Subcutaneous abdominal adipose tissue (tissue), 5 donors: ENCODE data around the gene GSE1.

Source experiments
- H3K27ac ChIP-seq: one replicate; pipeline ENCODE4 v1.7.0; 2013; ENCODE audit warnings: low read depth, mild to moderate bottlenecking, inconsistent platforms, low read length, moderate library complexity
- H3K27me3 ChIP-seq, 5 donors: one replicate each; pipeline ENCODE4 v1.7.0; 2013; ENCODE audit warnings: low read length in 5 of 5, inconsistent platforms in 1 of 5; ENCODE audit not compliant: control insufficient read depth in 5 of 5, insufficient read depth in 4 of 5
- H3K36me3 ChIP-seq, 5 donors: one replicate each; pipeline ENCODE4 v1.7.0; 2013; ENCODE audit warnings: low read length in 5 of 5; ENCODE audit not compliant: control insufficient read depth in 5 of 5, insufficient read depth in 5 of 5
- H3K4me1 ChIP-seq, 5 donors: one replicate each; pipeline ENCODE4 v1.7.0; 2013; ENCODE audit warnings: low read length in 5 of 5, mild to moderate bottlenecking in 3 of 5, moderate library complexity in 1 of 5; ENCODE audit not compliant: control insufficient read depth in 5 of 5, insufficient read depth in 5 of 5
- H3K4me3 ChIP-seq, 5 donors: one replicate each; pipeline ENCODE4 v1.7.0; 2013; ENCODE audit warnings: low read length in 5 of 5, low read depth in 1 of 5
- H3K9ac ChIP-seq, 5 donors: one replicate each; pipeline ENCODE4 v1.7.0; 2013; ENCODE audit warnings: low read length in 5 of 5, mild to moderate bottlenecking in 4 of 5, moderate library complexity in 3 of 5
- H3K9me3 ChIP-seq, 5 donors: one replicate each; pipeline ENCODE4 v1.7.0; 2013; ENCODE audit warnings: low read length in 5 of 5; ENCODE audit not compliant: control insufficient read depth in 5 of 5
- donor health status: healthy.
- donor health status: healthy.
- donor health status: healthy.
- donor health status: healthy.
- donor health status: healthy.

The GSE1 gene

DNA sequence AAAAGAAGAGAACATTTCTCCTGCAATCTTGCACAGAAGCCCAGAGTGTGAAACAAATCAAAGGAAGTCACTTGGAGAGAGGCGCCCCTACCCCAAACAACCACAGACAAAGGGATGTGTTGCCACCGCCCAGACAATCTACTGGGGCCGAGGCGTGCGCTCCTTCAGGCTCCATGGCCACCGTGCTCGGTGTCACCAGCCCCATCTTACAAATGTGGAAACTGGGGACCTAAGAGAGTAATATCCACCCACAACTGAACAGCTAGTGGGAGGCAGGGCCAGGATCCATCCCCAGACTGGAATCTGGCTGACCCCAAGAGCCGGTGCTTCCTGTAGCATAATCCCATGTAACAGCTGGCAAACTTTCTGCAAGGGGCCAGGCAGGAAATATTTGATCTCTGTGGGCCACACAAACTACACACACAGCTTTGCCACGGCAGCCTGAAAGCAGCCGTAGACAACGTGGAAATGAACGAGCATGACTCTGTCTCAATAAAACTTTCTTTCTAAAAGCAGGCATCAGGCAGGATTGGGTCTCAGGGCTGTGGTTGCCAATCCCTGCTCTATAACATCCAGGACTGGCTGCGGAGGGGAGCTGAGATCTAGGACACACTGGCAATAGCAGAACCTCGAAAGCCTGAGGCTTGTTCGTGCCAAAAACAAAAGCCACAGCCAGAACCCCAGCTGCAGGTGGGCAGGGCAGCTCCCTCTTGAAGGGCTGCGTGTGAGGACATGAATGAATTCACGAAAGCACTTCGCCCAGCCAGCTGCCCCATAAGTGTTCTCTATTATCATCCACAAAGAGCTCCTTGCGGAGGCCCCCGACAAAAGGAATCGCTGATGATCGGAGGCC is 102.3 kb downstream of the GSE1 start:
- Histone ChIP-seq H3K4me3 (no peak overlapping the region), H3K4me1 (peaks cover 0 to 29% (median 23%) of the 10 kb centered on the region in 5 donors), H3K9ac (peak overlapping the region in 1 of 5 donors; percentile 30)

DNA sequence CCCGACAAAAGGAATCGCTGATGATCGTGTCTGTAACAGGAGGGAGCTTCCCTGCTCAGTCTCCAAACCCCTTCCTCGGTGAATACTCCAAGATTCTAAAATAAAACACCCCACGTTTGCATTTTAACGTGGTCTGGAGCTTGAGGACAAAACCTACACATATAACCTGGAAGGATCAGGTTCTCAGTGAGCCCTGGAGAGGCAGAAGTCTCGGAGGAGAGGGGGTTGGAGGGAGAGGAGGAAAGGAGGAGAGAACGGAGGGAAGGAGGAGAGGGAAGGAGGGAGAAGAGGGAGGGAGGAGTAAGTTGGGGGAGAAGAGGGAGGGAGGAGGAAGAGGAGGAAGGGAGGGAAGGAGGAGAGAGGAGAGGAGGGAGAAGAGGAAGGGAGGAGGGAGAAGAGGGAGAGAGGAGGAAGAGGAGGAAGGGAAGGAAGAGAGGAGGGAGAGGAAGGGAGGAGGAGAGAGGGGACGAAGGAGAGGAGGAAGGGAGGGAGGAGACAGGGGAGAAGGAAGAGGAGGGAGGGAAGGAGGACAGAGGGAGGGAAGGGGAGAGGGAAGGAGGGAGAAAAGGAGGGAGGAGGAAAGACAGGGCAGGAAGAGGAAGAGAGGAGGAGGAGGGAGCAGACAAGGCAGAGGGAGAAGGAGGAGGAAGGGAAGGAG is 103.0 kb downstream of the GSE1 start:
- Histone ChIP-seq H3K9ac (peak overlapping the region in 2 of 5 donors; percentile 19 to 30), H3K27me3 (peaks cover 0 to 10% (median 3%) of the 10 kb centered on the region in 5 donors), H3K36me3 (peaks cover 0 to 4% (median 0%) of the 10 kb centered on the region in 5 donors), H3K9me3 (peaks cover 2 to 12% (median 10%) of the 10 kb centered on the region in 5 donors), H3K27ac (no peak overlapping the region), H3K4me1 (peaks cover 0 to 29% (median 23%) of the 10 kb centered on the region in 5 donors), H3K4me3 (no peak overlapping the region)

More for the DNA sequence above, 102.3 kb downstream of the GSE1 start:
- peaks cover 2 to 12% (median 10%) of the 10 kb centered on the region in 5 donors for H3K9me3 ChIP-seq
- no peak overlapping the region for H3K27ac ChIP-seq
- H3K27me3 ChIP-seq, result peaks cover 0 to 10% (median 3%) of the 10 kb centered on the region in 5 donors
- H3K36me3 ChIP-seq, result peaks cover 0 to 4% (median 0%) of the 10 kb centered on the region in 5 donors

DNA sequence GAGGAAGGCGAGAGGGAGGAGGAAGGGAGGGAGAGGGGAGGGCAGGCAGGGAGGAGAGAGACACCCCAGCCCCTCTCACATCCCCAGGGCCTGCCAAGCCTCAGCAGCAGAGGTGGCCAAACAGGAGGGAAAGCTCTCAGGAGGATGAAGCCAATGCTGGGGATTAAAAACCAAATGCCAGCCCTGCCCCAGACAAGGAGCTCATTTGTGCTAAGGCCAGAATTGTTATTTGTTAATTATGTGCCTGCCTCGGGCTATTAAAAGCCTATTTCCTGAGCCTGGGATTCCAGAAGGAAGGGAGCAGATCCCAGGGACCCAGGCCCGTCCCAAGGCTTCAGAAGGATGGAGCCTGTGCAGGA is 103.5 kb downstream of the GSE1 start:
- peaks cover 0 to 10% (median 3%) of the 10 kb centered on the region in 5 donors for H3K27me3 ChIP-seq
- H3K4me3 ChIP-seq, result no peak overlapping the region
- H3K4me1 ChIP-seq, result peaks cover 0 to 29% (median 23%) of the 10 kb centered on the region in 5 donors
- H3K36me3 ChIP-seq, result peaks cover 0 to 3% (median 0%) of the 10 kb centered on the region in 5 donors
- no peak overlapping the region for H3K27ac ChIP-seq
- no peak overlapping the region for H3K9ac ChIP-seq
- H3K9me3 ChIP-seq, result peaks cover 2 to 12% (median 9%) of the 10 kb centered on the region in 5 donors

DNA sequence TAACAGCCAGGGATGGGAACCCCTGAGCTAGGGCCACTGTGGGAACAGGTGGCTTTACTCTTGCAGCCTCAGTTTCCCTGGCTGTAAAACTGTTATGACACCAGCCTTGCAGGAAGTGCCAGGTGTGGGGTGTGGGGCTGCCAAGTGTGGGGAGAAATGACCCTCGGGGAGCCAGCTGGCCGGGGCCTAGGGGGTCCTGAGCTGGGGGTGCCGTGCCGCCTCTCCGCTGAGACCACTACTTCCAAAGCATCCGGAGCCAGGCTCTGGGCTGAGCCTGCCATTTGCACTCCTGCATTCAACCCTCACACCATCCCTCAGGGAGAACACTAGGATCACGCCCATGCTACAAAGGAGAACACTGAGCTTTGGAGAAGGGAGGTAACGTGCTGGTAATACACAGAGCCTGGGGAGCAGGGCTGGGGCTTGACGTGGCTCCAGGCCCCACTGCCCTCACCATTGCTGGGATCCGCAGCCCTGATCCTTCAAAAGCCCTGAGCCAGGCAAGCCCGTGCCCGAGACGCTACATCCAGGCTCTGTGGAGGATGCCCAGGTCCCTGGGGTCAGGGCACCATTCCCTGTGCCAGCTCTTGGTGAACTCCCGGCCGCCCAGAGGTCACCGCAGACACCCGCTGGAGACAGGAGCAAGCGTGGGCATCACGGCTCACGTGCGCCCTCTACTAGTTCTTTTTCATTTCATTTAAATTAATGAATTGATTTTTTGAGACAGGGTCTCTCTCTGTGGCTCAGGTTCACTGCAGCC is 104.5 kb downstream of the GSE1 start:
- peaks cover 0 to 29% (median 23%) of the 10 kb centered on the region in 5 donors for H3K4me1 ChIP-seq
- H3K27me3 ChIP-seq, result peaks cover 0 to 10% (median 3%) of the 10 kb centered on the region in 5 donors
- no peaks in the 10 kb centered on the region for H3K36me3 ChIP-seq
- H3K9ac ChIP-seq, result no peak overlapping the region
- H3K27ac ChIP-seq, result no peak overlapping the region
- no peak overlapping the region for H3K4me3 ChIP-seq
- peaks cover 0 to 3% (median under 1%) of the 10 kb centered on the region in 5 donors for H3K9me3 ChIP-seq

DNA sequence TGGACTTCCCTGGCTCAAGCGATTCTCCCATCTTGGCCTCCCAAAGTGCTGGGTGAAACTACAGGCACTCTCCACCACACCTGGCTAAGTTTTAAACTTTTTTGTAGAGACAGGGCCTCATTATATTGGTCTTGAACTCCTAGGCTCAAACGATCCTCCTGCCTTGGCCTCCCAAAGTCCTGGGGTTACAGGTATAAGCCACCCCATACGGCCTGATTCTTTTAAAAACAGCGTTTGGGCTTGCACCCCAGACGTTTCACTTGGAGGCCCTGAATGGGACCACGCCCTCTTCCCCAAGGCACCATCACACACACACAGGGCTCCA is 105.0 kb downstream of the GSE1 start:
- H3K27me3 ChIP-seq, result peaks cover 0 to 10% (median 3%) of the 10 kb centered on the region in 5 donors
- no peak overlapping the region for H3K4me3 ChIP-seq
- peaks cover 0 to 29% (median 23%) of the 10 kb centered on the region in 5 donors for H3K4me1 ChIP-seq
- H3K9ac ChIP-seq, result no peak overlapping the region
- H3K27ac ChIP-seq, result no peak overlapping the region
- H3K36me3 ChIP-seq, result no peaks in the 10 kb centered on the region
- no peaks in the 10 kb centered on the region for H3K9me3 ChIP-seq

DNA sequence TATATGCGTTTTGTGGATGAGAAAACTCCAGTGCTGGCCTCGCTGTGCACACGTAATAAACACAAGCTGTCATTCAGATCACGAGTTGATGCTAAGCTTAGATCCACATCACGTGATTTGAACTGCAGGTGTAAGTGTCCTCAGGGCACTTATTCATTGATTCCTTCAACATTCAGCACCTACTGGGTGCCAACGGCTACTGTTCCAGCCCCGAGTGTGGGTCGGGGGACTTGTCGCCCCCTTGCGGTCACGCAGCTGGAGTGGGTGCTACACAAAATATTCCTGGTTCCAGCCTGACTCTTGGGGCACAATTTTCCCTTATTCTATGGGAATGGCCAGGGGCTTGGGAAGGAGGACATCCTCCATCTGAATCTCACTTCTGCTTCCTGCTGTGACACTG is 105.6 kb downstream of the GSE1 start:
- Histone ChIP-seq H3K9ac (no peak overlapping the region), H3K27ac (no peak overlapping the region), H3K4me3 (no peak overlapping the region)

DNA sequence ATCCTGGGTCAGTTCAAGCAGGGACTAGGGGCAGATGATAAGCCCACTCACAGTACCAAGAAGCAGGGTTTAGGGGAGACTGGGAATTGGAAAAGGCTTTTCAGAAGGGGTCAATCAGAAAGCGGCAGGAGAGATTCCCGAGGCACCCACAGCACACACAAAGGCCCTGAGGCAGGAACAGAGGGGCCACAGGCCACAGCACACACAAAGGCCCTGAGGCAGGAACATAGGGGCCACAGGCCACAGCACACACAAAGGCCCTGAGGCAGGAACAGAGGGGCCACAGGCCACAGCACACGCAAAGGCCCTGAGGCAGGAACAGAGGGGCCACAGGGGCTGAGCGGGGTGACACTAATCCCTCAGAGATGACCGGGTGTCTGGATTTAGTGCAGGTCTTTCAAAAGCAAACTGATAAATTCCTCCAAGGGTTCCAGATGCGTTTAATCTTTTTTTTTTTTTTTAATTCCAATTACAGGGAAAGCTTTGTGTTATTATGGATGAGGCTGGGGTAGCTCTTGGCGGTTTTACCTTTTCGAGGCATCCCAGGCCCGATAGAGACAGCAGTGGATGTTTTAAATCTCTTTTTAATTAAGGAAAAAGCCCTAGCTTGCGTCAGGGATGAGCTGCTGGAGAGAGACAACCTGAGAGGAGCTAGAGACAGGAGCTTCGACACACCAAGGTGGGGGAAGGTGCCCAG is 106.6 kb downstream of the GSE1 start:
- no peak overlapping the region for H3K27ac ChIP-seq

More for the DNA sequence above, 105.6 kb downstream of the GSE1 start:
- Histone ChIP-seq H3K9me3 (no peaks in the 10 kb centered on the region), H3K4me1 (peaks cover 0 to 29% (median 23%) of the 10 kb centered on the region in 5 donors), H3K27me3 (peaks cover 0 to 10% (median 3%) of the 10 kb centered on the region in 5 donors), H3K36me3 (no peaks in the 10 kb centered on the region)

DNA sequence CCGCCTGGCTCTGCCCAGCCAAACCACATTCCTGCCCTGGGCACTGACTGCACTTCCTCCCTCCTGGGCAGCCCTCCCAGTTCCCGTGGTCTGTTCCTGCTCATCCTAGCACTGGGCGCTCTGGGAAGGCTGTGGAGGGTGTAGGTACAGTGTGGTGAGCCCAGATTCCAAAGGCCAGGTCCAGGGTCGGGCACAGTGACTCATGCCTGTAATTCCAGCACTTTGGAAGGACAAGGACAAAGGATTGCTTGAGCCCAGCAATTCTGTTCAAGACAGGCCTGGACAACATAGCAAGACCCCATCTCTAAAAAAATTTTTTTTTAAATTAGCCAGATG is 107.1 kb downstream of the GSE1 start:
- peaks cover 0 to 26% (median 21%) of the 10 kb centered on the region in 5 donors for H3K4me1 ChIP-seq
- H3K36me3 ChIP-seq, result no peaks in the 10 kb centered on the region
- no peak overlapping the region for H3K4me3 ChIP-seq
- no peaks in the 10 kb centered on the region for H3K9me3 ChIP-seq
- peaks cover 0 to 10% (median 3%) of the 10 kb centered on the region in 5 donors for H3K27me3 ChIP-seq
- H3K9ac ChIP-seq, result no peak overlapping the region
- no peak overlapping the region for H3K27ac ChIP-seq

More for the DNA sequence above, 106.6 kb downstream of the GSE1 start:
- no peak overlapping the region for H3K9ac ChIP-seq
- H3K4me3 ChIP-seq, result no peak overlapping the region
- H3K27me3 ChIP-seq, result peaks cover 0 to 10% (median 3%) of the 10 kb centered on the region in 5 donors
- H3K9me3 ChIP-seq, result no peaks in the 10 kb centered on the region
- H3K36me3 ChIP-seq, result no peaks in the 10 kb centered on the region
- H3K4me1 ChIP-seq, result peaks cover 0 to 29% (median 23%) of the 10 kb centered on the region in 5 donors

DNA sequence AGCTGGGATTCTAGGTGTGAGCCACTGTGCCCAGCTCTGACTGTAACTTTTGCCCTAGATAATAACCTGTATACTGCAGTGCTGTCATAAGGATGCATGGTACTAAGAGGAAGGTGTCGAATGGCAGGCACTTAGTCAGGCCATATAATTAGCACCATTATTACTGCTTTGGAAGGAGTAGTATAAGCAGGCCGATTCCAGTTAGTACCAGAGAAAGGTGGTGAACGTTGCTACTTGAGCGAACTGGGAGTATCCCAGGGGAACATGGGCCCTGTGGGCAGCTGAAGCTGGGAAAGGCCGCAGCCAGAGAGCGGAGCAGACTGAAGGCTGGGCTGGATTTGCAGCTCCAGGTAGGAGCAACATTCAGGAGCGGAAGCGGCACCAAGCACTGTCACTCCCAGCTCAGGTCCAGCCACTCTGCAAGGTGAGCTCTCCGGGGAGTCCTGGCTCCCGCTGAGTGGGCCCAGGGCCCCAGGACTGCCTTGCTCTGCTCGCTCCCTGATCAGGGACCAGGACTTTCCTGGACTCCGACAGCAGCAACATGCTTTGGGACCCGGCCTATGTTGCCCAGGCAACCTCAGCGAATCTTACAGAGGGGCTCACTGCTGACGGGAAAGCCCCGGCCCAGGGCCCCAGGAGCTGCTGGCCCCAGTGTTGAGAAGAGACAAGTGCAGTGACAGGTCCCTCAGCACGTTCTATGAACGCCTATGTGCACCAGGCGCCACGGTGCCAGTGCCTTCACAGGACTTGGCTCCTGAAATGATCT is 109.2 kb downstream of the GSE1 start:
- no peak overlapping the region for H3K27ac ChIP-seq
- no peaks in the 10 kb centered on the region for H3K9me3 ChIP-seq
- H3K9ac ChIP-seq, result no peak overlapping the region
- peaks cover 0 to 4% (median 0%) of the 10 kb centered on the region in 5 donors for H3K27me3 ChIP-seq
- peaks cover 0 to 6% (median 6%) of the 10 kb centered on the region in 5 donors for H3K4me1 ChIP-seq
- H3K4me3 ChIP-seq, result no peak overlapping the region
- H3K36me3 ChIP-seq, result peaks cover 0 to 3% (median 0%) of the 10 kb centered on the region in 5 donors
